Upper lobe of right lung (tissue), 1 donor: Measurements from ENCODE around the gene ADNP. TPM values are rescaled to one million over a fixed set of nuclear protein-coding genes. Genes with fewer than 3 reads are reported as not detected.

Source experiments
- ATAC-seq: fragments of 200-7000 bp; cut with Tn5 transposase; one replicate; pipeline ENCODE4 v1.9.1; 2020; ENCODE audit warnings: mild to moderate bottlenecking, moderate library complexity
- DNase-seq: peaks from one replicate; pipeline ENCODE4 v3.0.0-alpha.2; 2020
- H3K27ac ChIP-seq: fragments of 200-600 bp; one replicate; pipeline ENCODE4 v1.8.0; 2022
- H3K27me3 ChIP-seq: fragments of 200-600 bp; one replicate; pipeline ENCODE4 v1.8.0; 2022; ENCODE audit warnings: mild to moderate bottlenecking
- H3K36me3 ChIP-seq: fragments of 200-600 bp; one replicate; pipeline ENCODE4 v1.8.0; 2022
- H3K4me1 ChIP-seq: fragments of 200-600 bp; one replicate; pipeline ENCODE4 v1.8.0; 2022
- H3K4me3 ChIP-seq: fragments of 200-600 bp; one replicate; pipeline ENCODE4 v1.8.0; 2022; ENCODE audit warnings: mild to moderate bottlenecking
- H3K9me3 ChIP-seq: fragments of 200-600 bp; one replicate; pipeline ENCODE4 v1.8.0; 2022
- intact Hi-C: fragments of 100-400 bp; cut with DNase I; formaldehyde crosslinking; loops from one replicate; pipeline ENCODE4 v1.11.0; 2022
- total RNA-seq: library from RNA; stranded (reverse); fragmentation: NEBNext Ultra II Directional; extraction: Animal tissue kit (Norgen Biotek cat#: 25700); gene quantifications from one replicate; pipeline ENCODE4 v1.2.1, GENCODE V29; 2021
- TF ChIP-seq, protein P1 (sequence below): fragments of 200-600 bp; IDR thresholded peaks from one replicate; pipeline ENCODE4 v1.8.0; 2022; ENCODE audit warnings: antibody characterized with exemption
- donor health status: DM: no; HTN: yes; CAD: no; lungs with severe emphysema.

The ADNP gene
- total RNA-seq, 1 donor from 2014 or later: 54.1 TPM

DNA sequence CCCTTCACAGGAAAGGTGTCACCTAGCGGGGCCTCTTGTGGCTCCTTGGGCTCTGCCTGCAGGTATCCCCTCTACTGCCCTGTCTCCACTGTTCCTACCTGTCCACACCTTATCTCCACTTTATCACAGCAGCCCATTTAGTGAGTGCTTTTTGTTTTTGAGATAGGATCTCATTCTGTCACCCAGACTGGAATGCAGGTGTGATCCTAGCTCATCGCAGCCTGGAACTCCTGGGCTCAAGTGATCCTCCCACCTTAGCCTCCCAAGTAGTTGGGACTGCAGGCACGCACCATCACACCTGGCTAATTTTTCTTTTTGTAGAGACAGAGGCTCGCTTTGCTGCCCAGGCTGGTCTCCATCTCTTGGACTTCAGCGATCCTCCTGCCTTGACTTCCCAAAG lies 88.4 kb downstream of the ADNP start:
- DNase-seq: no peak
- Histone ChIP-seq H3K27me3 (no peaks in the 10 kb centered on the region), H3K4me1 (no peaks in the 10 kb centered on the region), H3K36me3 (no peaks in the 10 kb centered on the region), H3K4me3 (no peak overlapping the region), H3K9me3 (no peaks in the 10 kb centered on the region), H3K27ac (no peak overlapping the region)
- TF ChIP-seq, protein P1, sequence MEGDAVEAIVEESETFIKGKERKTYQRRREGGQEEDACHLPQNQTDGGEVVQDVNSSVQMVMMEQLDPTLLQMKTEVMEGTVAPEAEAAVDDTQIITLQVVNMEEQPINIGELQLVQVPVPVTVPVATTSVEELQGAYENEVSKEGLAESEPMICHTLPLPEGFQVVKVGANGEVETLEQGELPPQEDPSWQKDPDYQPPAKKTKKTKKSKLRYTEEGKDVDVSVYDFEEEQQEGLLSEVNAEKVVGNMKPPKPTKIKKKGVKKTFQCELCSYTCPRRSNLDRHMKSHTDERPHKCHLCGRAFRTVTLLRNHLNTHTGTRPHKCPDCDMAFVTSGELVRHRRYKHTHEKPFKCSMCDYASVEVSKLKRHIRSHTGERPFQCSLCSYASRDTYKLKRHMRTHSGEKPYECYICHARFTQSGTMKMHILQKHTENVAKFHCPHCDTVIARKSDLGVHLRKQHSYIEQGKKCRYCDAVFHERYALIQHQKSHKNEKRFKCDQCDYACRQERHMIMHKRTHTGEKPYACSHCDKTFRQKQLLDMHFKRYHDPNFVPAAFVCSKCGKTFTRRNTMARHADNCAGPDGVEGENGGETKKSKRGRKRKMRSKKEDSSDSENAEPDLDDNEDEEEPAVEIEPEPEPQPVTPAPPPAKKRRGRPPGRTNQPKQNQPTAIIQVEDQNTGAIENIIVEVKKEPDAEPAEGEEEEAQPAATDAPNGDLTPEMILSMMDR: no peak
- no peak for ATAC-seq
- intact Hi-C loops: no loop called here

Other genes starting within 250 kb of the ADNP start
- 6.8 TPM for gene RIPOR3, start 239.9 kb downstream of the ADNP start, total RNA-seq
- gene PARD6B, start 199.9 kb downstream of the ADNP start, total RNA-seq: 43.2 TPM
- 4.3 TPM for gene BCAS4, start 136.4 kb downstream of the ADNP start, total RNA-seq
- gene DPM1, start 27.1 kb upstream of the ADNP start, total RNA-seq: 30.2 TPM
- 3.4 TPM for gene MOCS3, start 27.4 kb upstream of the ADNP start, total RNA-seq
- gene KCNG1, start 91.7 kb upstream of the ADNP start, total RNA-seq: not detected